Caco-2 (cell line): ENCODE data around the gene SIX5. TPM values are rescaled to one million over a fixed set of nuclear protein-coding genes. Genes with fewer than 3 reads are reported as not detected.
A peak's percentile ranks its signal among the peaks of the same experiment; 100 is the strongest.

ENCODE experiments used
- BruUV-seq: library from RNA; stranded (reverse); fragments of 400-500 nt; replicated peaks from 2 replicates; lab custom pipeline; 2021; lab: Mats Ljungman, UMichigan
- CTCF ChIA-PET: fragments of 300-600 bp; sonication (Branson Sonifier 250); formaldehyde crosslinking; loops from one replicate; lab custom pipeline; 2022; ENCODE audit warnings: antibody characterized with exemption; lab: Charles Lee
- POLR2A ChIA-PET: fragments of 300-600 bp; sonication (Branson Sonifier 250); formaldehyde crosslinking; loops from one replicate; lab custom pipeline; 2022; ENCODE audit warnings: antibody characterized with exemption; lab: Charles Lee
- DNase-seq, 2 experiments: peaks; one replicate each; pipeline versions ENCODE4 v3.0.0 to v3.0.0-alpha.2; 2020 to 2022
- H3K27me3 ChIP-seq: replicated peaks from 2 replicates; pipeline ENCODE4 v1.6.0; 2011; ENCODE audit warnings: low read length; ENCODE audit not compliant: control insufficient read depth, insufficient read depth
- H3K36me3 ChIP-seq: 2 replicates; pipeline ENCODE4 v1.5.1; 2011; ENCODE audit warnings: low read length; ENCODE audit not compliant: control insufficient read depth, insufficient read depth
- H3K4me1 ChIP-seq: fragments of 250-450 bp; sonication (Bioruptor Pico); 2 replicates; pipeline ENCODE4 v1.5.1; 2020; ENCODE audit warnings: mild to moderate bottlenecking
- H3K4me3 ChIP-seq: 2 replicates; pipeline ENCODE4 v1.5.1; 2011; ENCODE audit warnings: low read depth, mild to moderate bottlenecking, control low read depth, low read length
- H3K9me3 ChIP-seq: fragments of 250-450 bp; sonication (Bioruptor Pico); 2 replicates; pipeline ENCODE4 v1.5.1; 2020; ENCODE audit warnings: mild to moderate bottlenecking, moderate library complexity
- H3K27ac Mint-ChIP-seq: one replicate; pipeline ENCODE4 v1.8.0; 2022; ENCODE audit warnings: mixed read lengths; ENCODE audit not compliant: unreplicated experiment
- H3K27me3 Mint-ChIP-seq: one replicate; pipeline ENCODE4 v1.8.0; 2022; ENCODE audit warnings: mixed read lengths; ENCODE audit not compliant: insufficient read depth, unreplicated experiment
- H3K36me3 Mint-ChIP-seq: one replicate; pipeline ENCODE4 v1.8.0; 2022; ENCODE audit warnings: mild to moderate bottlenecking, mixed read lengths; ENCODE audit not compliant: insufficient read depth, unreplicated experiment
- H3K4me1 Mint-ChIP-seq: one replicate; pipeline ENCODE4 v1.8.0; 2022; ENCODE audit warnings: low read depth, mixed read lengths; ENCODE audit not compliant: unreplicated experiment
- H3K4me3 Mint-ChIP-seq: one replicate; pipeline ENCODE4 v1.8.0; 2022; ENCODE audit warnings: mild to moderate bottlenecking, moderate library complexity, mixed read lengths; ENCODE audit not compliant: unreplicated experiment
- H3K9me3 Mint-ChIP-seq: one replicate; pipeline ENCODE4 v1.8.0; 2022; ENCODE audit warnings: mixed read lengths; ENCODE audit not compliant: unreplicated experiment
- CTCF ChIP-seq, 2 experiments: fragments of 200-600 bp in 1 of 2; IDR thresholded peaks; 1 replicate in 1 of 2; 2 replicates in 1 of 2; pipeline versions ENCODE4 v1.5.1 to v1.8.0; 2011 to 2022; ENCODE audit warnings: antibody characterized with exemption in 1 of 2, control low read depth in 1 of 2, inconsistent platforms in 1 of 2, low read depth in 1 of 2, low read length in 1 of 2, mild to moderate bottlenecking in 1 of 2, moderate library complexity in 1 of 2; ENCODE audit not compliant: insufficient read depth in 1 of 2, severe bottlenecking in 1 of 2, unreplicated experiment in 1 of 2
- intact Hi-C: fragments of 100-400 bp; cut with micrococcal nuclease; formaldehyde crosslinking; loops from one replicate; pipeline ENCODE4 v1.10.0; 2022; ENCODE audit not compliant: unreplicated experiment
- total RNA-seq: library from RNA; stranded (reverse); gene quantifications from 2 replicates; pipeline ENCODE4 v1.2.3, GENCODE V29; 2022

Gene SIX5
- total RNA-seq, 1 experiment from 2014 or later: 28.6 TPM

DNA sequence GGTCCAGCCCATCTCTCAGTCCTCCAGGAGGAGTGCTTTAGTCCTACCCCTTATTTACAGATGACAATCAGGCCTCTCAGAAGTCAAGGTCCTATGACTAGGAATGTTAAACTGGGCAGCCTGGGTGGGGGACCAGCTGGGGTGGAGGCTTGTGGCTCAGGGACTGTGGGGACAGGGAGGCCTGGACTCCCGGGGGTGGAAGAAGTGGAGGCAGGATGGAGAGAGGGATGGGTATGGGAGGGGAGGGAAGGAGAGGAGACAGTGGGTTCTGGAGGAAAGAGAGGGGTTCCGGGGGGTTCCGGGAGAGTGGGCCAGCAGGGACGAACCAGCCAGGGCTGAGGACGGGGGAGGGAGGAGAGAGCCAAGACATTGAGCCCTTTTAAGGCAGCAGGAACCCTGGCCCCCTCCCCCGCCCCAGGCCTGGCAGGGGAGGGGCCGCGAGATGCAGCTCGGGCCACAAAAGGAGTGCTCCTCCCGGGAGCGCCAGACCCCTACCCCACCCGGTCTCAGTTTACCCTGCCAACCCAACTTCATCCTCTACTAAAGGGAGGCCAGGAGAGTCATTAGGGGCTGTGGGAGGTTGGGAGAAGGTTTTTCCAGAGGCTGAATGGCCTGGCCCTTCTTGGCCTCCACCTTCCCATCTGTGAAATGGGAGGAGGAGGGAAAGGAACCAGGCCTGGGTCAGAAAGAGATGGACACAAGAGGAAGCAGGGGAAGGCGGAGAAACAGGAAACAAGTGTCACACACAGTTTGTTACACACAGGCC lies 11.6 kb upstream of the SIX5 start:
- DNase-seq: no peak
- ChIA-PET CTCF (interaction anchor here (1.9 to 2.7 kb wide), 2 partner anchors 11 to 18 kb away, joined by 10 to 82 read pairs; partner anchors contain the start of gene SIX5), POLR2A (interaction anchor here (0.6 kb wide), 2 partner anchors 11 to 95 kb away, joined by 4 to 6 read pairs; no protein-coding TSS in a partner anchor)
- Histone ChIP-seq H3K4me3 (no peak overlapping the region), H3K27me3 (no peaks in the 10 kb centered on the region), H3K4me1 (peaks cover 15% of the 10 kb centered on the region), H3K9me3 (no peaks in the 10 kb centered on the region), H3K36me3 (no peaks in the 10 kb centered on the region)
- Mint-ChIP-seq H3K4me3 (no peak overlapping the region), H3K9me3 (no peaks in the 10 kb centered on the region), H3K27ac (peak overlapping the region; percentile 9), H3K27me3 (no peaks in the 10 kb centered on the region), H3K36me3 (peaks cover 62% of the 10 kb centered on the region), H3K4me1 (peaks cover 18% of the 10 kb centered on the region)
- intact Hi-C loops: no loop called here
- BruUV-seq: no TSS peak
- TF ChIP-seq CTCF (IDR thresholded peaks at IDR 0.05; ENCODE audit: insufficient read depth in 1 of 2, low read depth in 1 of 2, low read length in 1 of 2, severe bottlenecking in 1 of 2, unreplicated experiment in 1 of 2): no peak

DNA sequence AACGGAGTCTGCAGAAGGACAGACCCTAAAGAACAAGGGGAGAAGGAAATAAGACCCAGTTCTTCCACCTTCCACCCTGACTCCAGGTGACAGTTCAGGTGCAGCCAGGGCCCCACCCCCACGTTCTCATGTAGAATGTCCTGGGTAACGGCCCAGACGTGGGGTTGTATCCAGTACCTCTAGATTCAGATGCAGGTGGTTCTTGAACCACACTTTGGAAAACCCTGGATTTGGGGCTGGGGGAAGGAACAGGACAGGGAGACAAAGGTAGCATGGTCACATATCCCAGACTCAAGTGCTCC lies 11.0 kb upstream of the SIX5 start:
- Mint-ChIP-seq H3K36me3 (peaks cover 62% of the 10 kb centered on the region), H3K4me1 (peaks cover 18% of the 10 kb centered on the region), H3K27ac (peak overlapping the region; percentile 9), H3K27me3 (no peaks in the 10 kb centered on the region), H3K9me3 (no peaks in the 10 kb centered on the region), H3K4me3 (peak overlapping the region; percentile 73)
- Histone ChIP-seq H3K27me3 (no peaks in the 10 kb centered on the region), H3K4me1 (peaks cover 15% of the 10 kb centered on the region), H3K9me3 (no peaks in the 10 kb centered on the region), H3K4me3 (no peak overlapping the region), H3K36me3 (no peaks in the 10 kb centered on the region)
- no TSS peak for BruUV-seq
- intact Hi-C loops: no loop called here
- POLR2A ChIA-PET: interaction anchor here (0.6 kb wide), 1 partner anchor 11 kb away, joined by 6 read pairs; no protein-coding TSS in a partner anchor
- no peak for TF ChIP-seq CTCF (IDR thresholded peaks at IDR 0.05; ENCODE audit: insufficient read depth in 1 of 2, low read depth in 1 of 2, low read length in 1 of 2, severe bottlenecking in 1 of 2, unreplicated experiment in 1 of 2)
- no peak for DNase-seq
- CTCF ChIA-PET: interaction anchor here (1.7 to 1.9 kb wide), 2 partner anchors 10 to 12 kb away, joined by 11 to 82 read pairs; partner anchors contain the start of genes DMWD and SIX5

- BruUV-seq: no TSS peak
- Histone ChIP-seq H3K4me1 (peaks cover 15% of the 10 kb centered on the region), H3K27me3 (no peaks in the 10 kb centered on the region), H3K36me3 (no peaks in the 10 kb centered on the region), H3K9me3 (no peaks in the 10 kb centered on the region), H3K4me3 (peak overlapping the region; percentile 36)
- peak overlapping the region; percentile 9 for H3K27ac Mint-ChIP-seq
- intact Hi-C loops: loop anchor here (1.0 kb wide), 1 partner anchor 9 kb away; no protein-coding TSS in a partner anchor
- DNase-seq: peak; percentile 95
- H3K9me3 Mint-ChIP-seq: no peaks in the 10 kb centered on the region
- peak; percentile 85 to 86 for TF ChIP-seq CTCF (IDR thresholded peaks at IDR 0.05; ENCODE audit: insufficient read depth in 1 of 2, low read depth in 1 of 2, low read length in 1 of 2, severe bottlenecking in 1 of 2, unreplicated experiment in 1 of 2)
- peaks cover 67% of the 10 kb centered on the region for H3K36me3 Mint-ChIP-seq
- peaks cover 18% of the 10 kb centered on the region for H3K4me1 Mint-ChIP-seq
- POLR2A ChIA-PET: interaction anchor here (0.6 to 1.1 kb wide), 2 partner anchors 10 kb away, joined by 6 to 10 read pairs; partner anchors contain the start of gene SIX5
- CTCF ChIA-PET: interaction anchor here (0.5 to 1.9 kb wide), 5 partner anchors 9 to 62 kb away, joined by 3 to 82 read pairs (median 4); partner anchors contain the start of genes DMWD and SIX5
- H3K4me3 Mint-ChIP-seq: peak overlapping the region; percentile 73
- no peaks in the 10 kb centered on the region for H3K27me3 Mint-ChIP-seq
These were observed 10.4 kb upstream of the SIX5 start for GRCh38 chr19:45779231-45780145.
